Measurements from ENCODE around the gene CTCFL.

Gene CTCFL

DNA sequence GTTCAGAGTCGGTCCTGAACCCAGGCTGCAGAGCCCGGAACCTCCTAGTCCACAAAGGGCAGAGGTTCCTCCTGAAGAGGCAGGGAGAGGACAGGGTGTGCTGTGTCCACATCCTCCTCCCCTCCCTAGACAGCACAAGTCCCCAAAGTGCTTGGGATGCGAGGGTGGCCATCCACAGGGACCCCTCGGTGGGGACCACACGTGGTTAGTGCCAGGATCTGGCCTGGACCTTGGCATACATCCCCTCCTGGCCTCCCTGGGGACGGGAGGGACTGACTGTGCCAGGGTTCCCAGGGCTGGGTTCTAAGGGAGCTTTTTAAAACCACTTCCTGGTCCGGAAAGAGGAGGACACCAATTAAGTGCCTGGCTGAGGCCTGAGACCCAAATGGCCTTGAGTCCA, 63.2 kb downstream of the CTCFL start:
- no peak for DNase-seq

GRCh38 chr20:57460781-57461465, 64.0 kb downstream of the CTCFL start:
- no peak for DNase-seq

DNA sequence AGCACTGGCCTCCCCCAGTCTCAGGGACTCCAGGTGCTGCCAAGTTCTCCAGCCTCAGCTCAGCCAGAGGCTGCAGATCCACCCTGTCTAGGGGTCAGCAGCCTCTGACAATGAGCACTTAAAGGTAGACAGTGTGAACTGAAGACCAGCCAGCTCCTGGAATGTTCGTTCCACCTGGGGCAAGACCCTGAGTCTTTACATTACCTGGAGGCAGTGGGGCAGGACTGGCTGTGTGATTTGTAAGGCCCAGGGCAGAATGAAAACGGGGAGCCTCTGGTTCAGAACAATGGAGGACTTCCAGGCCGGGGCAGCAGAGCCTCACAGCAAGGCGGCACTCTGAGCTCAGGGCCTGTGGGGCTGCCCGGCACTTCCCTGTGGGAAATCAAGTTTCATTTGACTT, 65.0 kb downstream of the CTCFL start:
- no peak for DNase-seq

DNA sequence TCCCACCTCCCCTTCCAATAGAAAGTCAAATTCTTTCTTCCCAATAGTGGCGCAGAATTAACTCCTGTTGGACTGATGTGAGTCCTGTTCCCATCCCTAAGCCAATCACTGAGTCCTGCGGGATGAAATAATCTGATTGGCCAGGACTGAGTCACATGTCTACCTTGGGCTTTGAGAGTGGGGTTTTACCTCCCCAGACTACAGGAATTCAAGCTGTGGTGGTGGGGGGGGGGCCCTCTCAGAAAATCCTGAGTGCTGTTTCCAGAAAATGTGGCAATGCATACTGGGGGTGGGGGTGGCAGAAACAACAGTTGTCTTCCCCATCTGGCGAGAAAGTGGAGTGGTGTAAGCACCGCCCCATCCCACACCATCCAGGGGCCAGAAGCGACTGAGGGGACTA, 65.7 kb downstream of the CTCFL start:
- no peak for DNase-seq

DNA sequence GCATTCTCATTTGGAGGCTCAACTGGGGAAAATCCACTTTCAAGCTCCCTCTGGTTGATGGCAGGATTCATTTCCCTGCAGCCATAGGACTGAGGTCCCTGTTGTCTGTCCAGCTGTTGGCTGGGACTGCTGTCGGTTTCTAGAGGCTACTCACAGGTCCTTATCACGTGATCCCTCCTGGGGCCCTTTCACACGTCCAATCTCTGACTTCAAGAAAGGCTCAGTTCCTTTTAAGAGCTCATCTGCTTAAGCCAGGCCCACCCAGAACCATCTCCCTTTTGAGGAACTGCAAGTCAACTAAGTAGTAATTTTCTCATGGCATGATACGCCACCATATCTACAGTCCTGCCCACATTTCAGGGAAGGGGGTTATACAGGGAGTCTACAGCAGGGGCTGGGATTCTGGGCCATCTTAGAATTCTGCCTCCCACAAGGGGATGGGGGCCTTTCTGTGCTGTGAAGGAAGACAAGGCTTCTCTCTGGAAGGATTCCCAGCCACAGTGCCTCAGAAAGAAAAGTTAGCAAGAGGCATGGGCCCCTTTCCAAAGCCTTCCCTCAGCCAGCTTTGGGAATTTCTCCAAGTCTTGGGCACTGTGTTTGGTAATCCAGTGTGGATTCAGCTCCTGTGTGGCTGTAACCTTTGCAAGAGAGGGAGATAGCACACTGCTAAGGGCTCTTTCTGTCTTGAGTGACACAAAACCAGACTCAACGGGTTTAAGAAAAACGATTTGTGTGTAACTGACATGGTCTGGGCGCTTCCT, 66.4 kb downstream of the CTCFL start:
- DNase-seq = no peak

DNA sequence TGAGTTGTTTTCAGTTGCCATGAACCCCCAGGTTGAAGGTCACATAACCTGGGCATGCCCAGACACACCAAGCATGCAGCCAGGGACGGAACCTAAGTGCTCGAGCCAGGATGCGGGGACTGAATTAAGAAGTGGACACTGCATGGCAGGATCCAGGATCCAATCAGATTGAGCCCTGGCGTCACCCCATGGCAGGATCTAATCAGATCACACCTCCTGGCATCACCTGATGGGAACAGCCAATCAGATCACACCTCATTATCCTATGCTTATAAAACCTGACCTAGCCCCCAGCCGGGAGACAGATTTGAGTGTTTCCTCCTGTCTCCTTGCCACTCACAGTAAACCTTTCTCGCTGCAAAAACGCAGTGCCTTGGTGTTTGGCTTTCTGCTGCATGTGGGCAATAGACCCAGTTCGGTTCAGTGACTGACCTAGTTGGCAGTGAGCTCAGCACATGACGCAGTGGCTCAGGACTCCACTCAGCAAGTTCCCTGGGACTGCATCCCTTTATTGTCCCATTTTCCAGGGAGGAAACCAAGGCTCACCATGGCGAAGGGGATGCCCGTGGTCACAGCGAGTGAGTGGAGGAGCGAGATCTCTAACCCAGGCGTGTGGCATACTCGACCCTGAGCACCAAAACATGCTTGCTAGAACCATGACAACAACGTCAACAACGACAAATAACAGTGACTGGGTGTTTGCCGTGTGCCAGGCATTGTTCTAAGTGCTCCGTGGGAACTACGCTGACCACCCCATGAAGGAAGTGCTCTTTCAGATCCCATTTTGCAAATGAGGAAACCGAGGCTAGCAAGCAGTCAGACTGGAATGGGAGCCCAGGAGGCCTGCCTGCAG, 67.5 kb downstream of the CTCFL start:
- DNase-seq = no peak

DNA sequence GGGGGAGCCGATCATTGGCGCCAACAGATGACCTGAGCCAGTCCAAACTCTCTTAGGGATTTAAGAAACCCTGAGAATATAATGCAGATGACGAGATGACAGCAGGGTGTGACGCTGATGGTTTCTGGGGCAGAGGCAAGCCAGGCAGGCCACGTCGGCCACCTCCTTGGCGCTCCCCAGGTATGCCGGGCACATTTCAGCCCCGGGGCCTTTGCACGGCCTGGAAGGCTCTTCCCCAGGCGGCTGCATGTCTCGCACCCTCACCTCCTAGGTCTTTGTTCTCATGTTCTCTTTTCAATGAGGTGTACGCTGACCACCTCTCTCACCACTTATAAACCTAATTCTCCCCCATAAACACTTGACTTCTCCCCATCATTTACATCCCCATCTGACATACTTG, 68.8 kb downstream of the CTCFL start:
- DNase-seq = no peak

DNA sequence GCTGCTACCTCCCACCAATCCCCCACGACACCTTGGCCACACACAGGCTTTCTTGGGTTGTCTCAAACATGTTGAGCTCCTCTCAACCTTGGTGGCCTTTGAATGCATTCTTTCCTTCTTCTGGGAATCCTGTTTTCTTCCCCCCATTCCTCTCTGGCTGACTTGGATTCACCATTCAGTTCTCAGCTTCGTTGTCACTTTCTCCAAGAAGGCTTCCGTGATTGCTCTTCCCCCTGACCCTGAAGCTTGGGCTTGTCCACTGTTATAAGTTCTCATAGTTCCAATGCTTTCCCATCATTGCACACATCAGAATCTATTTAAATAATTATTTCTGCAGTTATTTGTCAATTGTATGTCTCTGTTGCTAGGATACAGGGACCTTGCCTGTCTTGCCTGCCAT, 69.6 kb downstream of the CTCFL start:
- no peak for DNase-seq

DNA sequence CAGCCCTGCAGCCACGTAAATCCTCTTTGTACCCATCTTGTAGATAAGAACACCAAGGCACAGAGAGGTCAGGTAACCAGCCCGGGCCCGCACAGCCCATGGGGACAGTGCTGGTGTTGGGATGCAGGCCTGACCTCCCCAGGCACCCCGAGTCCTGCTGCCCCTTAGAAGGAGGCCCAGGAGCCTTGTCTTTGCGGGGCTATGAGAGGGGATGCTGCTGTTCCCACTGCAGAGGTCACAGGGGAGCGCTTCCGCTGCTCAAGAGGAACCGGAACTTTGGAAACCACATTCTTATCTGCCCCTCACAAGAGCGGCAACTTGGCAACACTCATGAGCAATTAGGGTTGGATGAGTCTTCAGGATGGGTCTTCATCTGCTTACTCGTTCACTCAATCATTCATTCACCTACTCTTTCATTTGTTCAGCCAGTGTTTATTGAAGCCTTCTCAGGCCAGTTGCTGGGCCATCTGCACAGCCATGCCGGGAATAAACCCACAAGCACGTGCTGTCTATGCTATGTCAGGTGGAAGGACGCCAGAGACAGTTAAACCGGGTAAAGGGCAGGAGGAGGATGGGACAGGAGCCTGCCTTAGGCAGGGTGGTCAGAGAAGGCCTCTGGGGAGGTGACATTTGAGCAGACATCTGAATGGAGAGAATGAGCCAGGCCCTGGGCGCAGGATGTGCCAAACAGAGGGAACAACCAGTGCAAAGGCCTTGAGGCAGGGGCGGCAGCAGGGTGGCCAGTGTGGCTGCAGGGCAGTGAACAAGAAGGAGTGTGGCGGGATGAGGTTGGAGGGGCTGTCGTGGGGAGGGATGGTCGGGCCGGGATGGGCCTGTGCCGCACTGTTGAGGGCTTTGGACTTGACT, 72.9 kb downstream of the CTCFL start:
- no peak for DNase-seq

GRCh38 chr20:57451431-57451794, 73.5 kb downstream of the CTCFL start:
- DNase-seq = no peak

- no peak for DNase-seq
Measured at GRCh38 chr20:57450931-57451330, 74.0 kb downstream of the CTCFL start.

GRCh38 chr20:57450419-57450818, 74.5 kb downstream of the CTCFL start:
- no peak for DNase-seq

DNA sequence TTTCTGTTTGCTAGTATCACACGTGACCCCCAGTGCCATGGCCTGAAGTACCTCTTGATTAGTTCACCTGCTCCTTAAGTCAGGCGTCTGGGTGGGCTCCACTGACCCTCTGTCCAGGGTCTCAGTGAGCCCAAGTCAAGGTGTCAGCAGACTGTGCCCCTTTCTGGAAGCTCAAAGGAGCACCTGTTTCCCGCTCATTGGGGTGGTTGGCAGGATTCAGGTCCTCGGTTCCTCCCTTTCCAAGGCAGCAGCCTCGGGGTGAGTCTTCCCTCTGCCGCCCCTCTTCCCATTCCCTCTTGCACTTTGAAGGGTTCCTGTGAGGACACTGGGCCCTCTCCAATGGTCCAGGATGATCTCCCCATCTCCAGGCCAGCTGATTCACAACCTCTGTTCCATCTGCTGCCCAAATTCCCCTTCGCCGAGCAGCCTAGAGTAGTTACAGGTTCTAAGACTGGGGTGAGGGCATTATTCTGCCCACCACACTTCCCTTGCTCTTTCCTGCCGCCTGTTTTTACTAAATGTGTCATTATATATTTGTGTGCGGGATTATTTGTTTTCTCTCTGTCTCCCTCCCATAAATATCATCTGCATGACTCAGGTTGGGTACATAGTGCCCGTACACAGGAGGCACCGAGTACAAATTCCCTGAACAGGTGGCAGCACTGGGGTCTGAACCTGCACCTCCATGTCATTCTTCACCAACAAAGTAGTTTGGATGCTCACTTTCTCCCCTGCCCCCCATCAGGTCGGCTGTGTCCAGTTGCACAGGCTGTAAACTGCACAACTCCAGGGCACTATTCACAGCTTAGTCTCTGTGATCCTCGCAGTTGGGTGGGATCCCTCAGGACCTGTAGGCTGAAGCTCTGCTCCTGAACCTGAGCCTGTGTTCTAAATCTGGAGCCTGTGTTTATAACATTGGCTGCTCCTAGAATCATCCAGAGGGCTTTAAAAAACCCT, 75.3 kb downstream of the CTCFL start:
- no peak for DNase-seq

DNA sequence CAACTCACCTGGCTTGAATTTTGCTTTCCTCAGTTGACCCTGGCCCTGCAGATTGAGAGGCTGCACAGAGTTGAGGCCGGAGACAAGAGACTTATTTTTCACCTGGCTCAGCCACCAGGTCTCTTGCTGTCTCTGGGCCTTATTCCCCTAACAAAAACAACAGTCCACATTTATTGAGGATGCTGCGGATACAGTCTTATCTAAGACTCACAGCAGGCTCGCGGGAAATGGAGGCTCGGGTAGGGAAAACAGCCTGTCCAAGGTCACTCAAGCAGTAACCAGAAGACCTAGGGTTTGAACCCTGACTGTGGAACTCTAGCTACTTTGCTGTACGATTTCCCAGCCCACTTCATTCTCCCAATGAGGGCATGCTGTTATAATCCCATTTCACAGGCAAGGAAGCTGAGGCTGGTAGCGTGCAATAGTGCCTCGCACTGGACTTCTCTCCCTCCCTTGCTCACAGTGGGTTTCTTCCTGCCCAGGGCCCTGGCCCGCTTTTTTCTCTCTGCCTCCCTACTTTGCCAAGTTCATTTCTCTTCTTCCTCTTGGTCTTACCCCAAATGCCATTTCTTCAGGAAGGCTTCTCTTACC, 76.1 kb downstream of the CTCFL start:
- no peak for DNase-seq

Data from activated CD4-positive, alpha-beta T cell treated with anti-CD3 and anti-CD28 coated beads, Interleukin-2, amount 50 U/mL, for 1 hour (primary cell).